ENCODE results near the gene DMRTC2. TPM values are rescaled to one million over a fixed set of nuclear protein-coding genes. Genes with fewer than 3 reads are reported as not detected.

Gene DMRTC2
- total RNA-seq, 1 experiment from 2014 or later = not detected

GRCh38 chr19:41871573-41872383, 26.9 kb downstream of the DMRTC2 start:
- H3K27me3 ChIP-seq (ENCODE audit: control insufficient read depth, insufficient read depth, low read length) = no peaks in the 10 kb centered on the region
- intact Hi-C loops (cut with micrococcal nuclease; ENCODE audit: unreplicated experiment) = no loop called here
- ATAC-seq (peak; percentile 13; the same call in 1 of the 2 replicates), DNase-seq (ENCODE audit: low read depth, low spot score) (no peak)
- peaks cover 7% of the 10 kb centered on the region for H3K4me1 ChIP-seq (ENCODE audit: control insufficient read depth, insufficient read depth, low read length)
- no peak overlapping the region for H3K4me3 ChIP-seq (ENCODE audit: low read depth in 2 of 2, low read length in 2 of 2)
- no peaks in the 10 kb centered on the region for H3K9me3 ChIP-seq (ENCODE audit: control insufficient read depth, insufficient read depth, low read depth, low read length)
- ChIA-PET POLR2A (no interaction called here), CTCF (no interaction called here)
- H3K27ac ChIP-seq (ENCODE audit: low read length) = no peak overlapping the region
- TF ChIP-seq REST (IDR thresholded peaks at IDR 0.05; ENCODE audit: insufficient read depth in 1 of 2, low read depth in 2 of 2, low read length in 1 of 2) (no peak), CTCF (IDR thresholded peaks at IDR 0.05) (no peak), POLR2AphosphoS5 (IDR thresholded peaks at IDR 0.05; ENCODE audit: low read depth, low read length) (no peak; the same call in 1 of the 2 replicates), TCF7L2 (IDR thresholded peaks at IDR 0.05; ENCODE audit: low read depth, low read length) (no peak), SIN3A (IDR thresholded peaks at IDR 0.05; ENCODE audit: borderline replicate concordance, insufficient read depth, low read depth, low read length) (no peak)
- no peaks in the 10 kb centered on the region; the same call in 1 of the 2 replicates for H3K36me3 ChIP-seq (ENCODE audit: control insufficient read depth, insufficient read depth, low read length)
- no TSS peak for BruUV-seq (replicated peaks)
- in situ Hi-C loops (cut with HindIII; ENCODE audit: low pct_unique_long_range_greater_than_20kb, low sequenced_read_pairs) = no loop called here

GRCh38 chr19:41872384-41872774, 27.5 kb downstream of the DMRTC2 start:
- in situ Hi-C loops (cut with HindIII; ENCODE audit: low pct_unique_long_range_greater_than_20kb, low sequenced_read_pairs) = no loop called here
- CTCF ChIA-PET = no interaction called here

More at GRCh38 chr19:41872384-41872774, 27.5 kb downstream of the DMRTC2 start:
- H3K4me1 ChIP-seq (ENCODE audit: control insufficient read depth, insufficient read depth, low read length) = peaks cover 7% of the 10 kb centered on the region
- H3K9me3 ChIP-seq (ENCODE audit: control insufficient read depth, insufficient read depth, low read depth, low read length) = no peaks in the 10 kb centered on the region
- no TSS peak for BruUV-seq (replicated peaks)
- H3K36me3 ChIP-seq (ENCODE audit: control insufficient read depth, insufficient read depth, low read length) = no peaks in the 10 kb centered on the region; the same call in 1 of the 2 replicates
- POLR2A ChIA-PET = interaction anchor here (1.3 kb wide), 1 partner anchor 78 kb away, joined by 11 read pairs; no protein-coding TSS in a partner anchor
- no peak for DNase-seq (ENCODE audit: low read depth, low spot score)
- H3K4me3 ChIP-seq (ENCODE audit: low read depth in 2 of 2, low read length in 2 of 2) = no peak overlapping the region
- ATAC-seq = peak; percentile 36
- H3K27me3 ChIP-seq (ENCODE audit: control insufficient read depth, insufficient read depth, low read length) = no peaks in the 10 kb centered on the region
- TF ChIP-seq REST (IDR thresholded peaks at IDR 0.05; ENCODE audit: insufficient read depth in 1 of 2, low read depth in 2 of 2, low read length in 1 of 2) (no peak), CTCF (IDR thresholded peaks at IDR 0.05) (no peak), SIN3A (IDR thresholded peaks at IDR 0.05; ENCODE audit: borderline replicate concordance, insufficient read depth, low read depth, low read length) (no peak; the same call in 1 of the 2 replicates), POLR2AphosphoS5 (IDR thresholded peaks at IDR 0.05; ENCODE audit: low read depth, low read length) (no peak; the same call in none of the 2 replicates), TCF7L2 (IDR thresholded peaks at IDR 0.05; ENCODE audit: low read depth, low read length) (no peak)
- intact Hi-C loops (cut with micrococcal nuclease; ENCODE audit: unreplicated experiment) = no loop called here
- H3K27ac ChIP-seq (ENCODE audit: low read length) = no peak overlapping the region
